ENCODE measurements around the gene CNGA1. TPM values are rescaled to one million over a fixed set of nuclear protein-coding genes. Genes with fewer than 3 reads are reported as not detected.

Gene CNGA1
- total and polyA plus RNA-seq, 2 donors (not counting 3 experiments of a cell fraction or from before 2014, with no cell fraction given) = not detected

- H3K4me3 ChIP-seq (replicated peaks in 1 of 3; ENCODE audit: insufficient read depth in 1 of 3, low read depth in 1 of 3, low read length in 3 of 3) = no peak overlapping the region
- no peaks in the 10 kb centered on the region for H3K27me3 ChIP-seq (ENCODE audit: control insufficient read depth in 2 of 2, insufficient read depth in 2 of 2, low read length in 2 of 2)
- DNase-seq (ENCODE audit: low read depth, low spot score) (no peak), FAIRE-seq (no peak)
- no peaks in the 10 kb centered on the region for H3K36me3 ChIP-seq (ENCODE audit: control insufficient read depth in 2 of 2, extremely low read depth in 1 of 2, insufficient read depth in 2 of 2, low read length in 2 of 2)
- no TSS peak for BruUV-seq (replicated peaks)
- H3K27ac ChIP-seq (ENCODE audit: insufficient read depth, low read depth, low read length) = no peak overlapping the region
- no peaks in the 10 kb centered on the region for H3K4me1 ChIP-seq (ENCODE audit: control insufficient read depth, extremely low read depth, insufficient read depth, low read length)
- POLR2A ChIA-PET = no interaction called here
- CTCF ChIA-PET = interaction anchor here (2.2 to 3.9 kb wide), 4 partner anchors 11 to 73 kb away, joined by 10 to 42 read pairs (median 15); no protein-coding TSS in a partner anchor
- intact Hi-C loops (cut with micrococcal nuclease) (no loop called here), dilution Hi-C loops (cut with MboI; ENCODE audit: extremely low pct_ligation_motif_present, low sequenced_read_pairs) (no loop called here)
- TF ChIP-seq POLR2A (IDR thresholded peaks at IDR 0.05; ENCODE audit: low read depth, low read length) (no peak), MYC (IDR thresholded peaks at IDR 0.05; ENCODE audit: low read depth, low read length) (no peak), EZH2 (IDR thresholded peaks at IDR 0.05; ENCODE audit: borderline replicate concordance, low read depth, low read length, severe bottlenecking) (no peak), JUN (IDR thresholded peaks at IDR 0.05; ENCODE audit: borderline replicate concordance, insufficient read depth, insufficient read length, low read depth) (no peak), POLR2AphosphoS5 (IDR thresholded peaks at IDR 0.05; ENCODE audit: insufficient read depth, low read depth, low read length) (no peak), GATA2 (IDR thresholded peaks at IDR 0.05; ENCODE audit: insufficient read depth, insufficient read length, low read depth, low read length) (no peak), FOS (IDR thresholded peaks at IDR 0.05; ENCODE audit: borderline replicate concordance, insufficient read depth, low read length) (no peak)
- TF ChIP-seq, protein P1, sequence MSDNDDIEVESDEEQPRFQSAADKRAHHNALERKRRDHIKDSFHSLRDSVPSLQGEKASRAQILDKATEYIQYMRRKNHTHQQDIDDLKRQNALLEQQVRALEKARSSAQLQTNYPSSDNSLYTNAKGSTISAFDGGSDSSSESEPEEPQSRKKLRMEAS (IDR thresholded peaks at IDR 0.05; ENCODE audit: insufficient read depth, insufficient read length) = no peak
- TF ChIP-seq, protein P2, sequence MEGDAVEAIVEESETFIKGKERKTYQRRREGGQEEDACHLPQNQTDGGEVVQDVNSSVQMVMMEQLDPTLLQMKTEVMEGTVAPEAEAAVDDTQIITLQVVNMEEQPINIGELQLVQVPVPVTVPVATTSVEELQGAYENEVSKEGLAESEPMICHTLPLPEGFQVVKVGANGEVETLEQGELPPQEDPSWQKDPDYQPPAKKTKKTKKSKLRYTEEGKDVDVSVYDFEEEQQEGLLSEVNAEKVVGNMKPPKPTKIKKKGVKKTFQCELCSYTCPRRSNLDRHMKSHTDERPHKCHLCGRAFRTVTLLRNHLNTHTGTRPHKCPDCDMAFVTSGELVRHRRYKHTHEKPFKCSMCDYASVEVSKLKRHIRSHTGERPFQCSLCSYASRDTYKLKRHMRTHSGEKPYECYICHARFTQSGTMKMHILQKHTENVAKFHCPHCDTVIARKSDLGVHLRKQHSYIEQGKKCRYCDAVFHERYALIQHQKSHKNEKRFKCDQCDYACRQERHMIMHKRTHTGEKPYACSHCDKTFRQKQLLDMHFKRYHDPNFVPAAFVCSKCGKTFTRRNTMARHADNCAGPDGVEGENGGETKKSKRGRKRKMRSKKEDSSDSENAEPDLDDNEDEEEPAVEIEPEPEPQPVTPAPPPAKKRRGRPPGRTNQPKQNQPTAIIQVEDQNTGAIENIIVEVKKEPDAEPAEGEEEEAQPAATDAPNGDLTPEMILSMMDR (IDR thresholded peaks at IDR 0.05; ENCODE audit: extremely low read depth in 1 of 2, insufficient read depth in 1 of 2, low read depth in 1 of 2, low read length in 2 of 2) = no peak
- no peak overlapping the region for H2AFZ ChIP-seq (ENCODE audit: low read depth, low read length)
- H3K9me3 ChIP-seq (replicated peaks; ENCODE audit: control insufficient read depth, insufficient read depth, low read length) = no peaks in the 10 kb centered on the region
- H3K4me2 ChIP-seq (ENCODE audit: insufficient read depth, low read length) = no peak overlapping the region
- no peak overlapping the region for H3K9ac ChIP-seq (replicated peaks; ENCODE audit: extremely low read depth, insufficient read depth, low read length)
- H4K20me1 ChIP-seq (replicated peaks; ENCODE audit: control insufficient read depth, extremely low read depth, insufficient read depth, low read length) = no peaks in the 10 kb centered on the region
- H3K9me1 ChIP-seq (replicated peaks; ENCODE audit: control insufficient read depth, extremely low read depth, insufficient read depth, low read length) = no peaks in the 10 kb centered on the region
- H3K79me2 ChIP-seq (ENCODE audit: control insufficient read depth, insufficient read depth, low read length) = no peaks in the 10 kb centered on the region
These were observed 19.5 kb upstream of the CNGA1 start for GRCh38 chr4:48035952-48036351.
